ENCODE measurements around the gene MYO5C. TPM values are rescaled to one million over a fixed set of nuclear protein-coding genes. Genes with fewer than 3 reads are reported as not detected.

MYO5C gene
- total RNA-seq, 1 donor from 2014 or later = 19.7 TPM

- FAIRE-seq (no peak), DNase-seq (ENCODE audit: low read depth) (no peak)
- H3K4me3 ChIP-seq (ENCODE audit: low read depth, low read length) = no peak overlapping the region
- H3K27me3 ChIP-seq (ENCODE audit: control insufficient read depth, insufficient read depth, low read length) = no peaks in the 10 kb centered on the region
- peaks cover 9% of the 10 kb centered on the region for H3K36me3 ChIP-seq (ENCODE audit: control insufficient read depth, insufficient read depth, low read length)
- no peak for TF ChIP-seq CTCF (IDR thresholded peaks at IDR 0.05; ENCODE audit: insufficient read depth, low read length, severe bottlenecking)
Measured at GRCh38 chr15:52254391-52254790, 41.2 kb downstream of the MYO5C start.

- FAIRE-seq (no peak), DNase-seq (ENCODE audit: low read depth) (peak; percentile 99)
- no peak overlapping the region for H3K4me3 ChIP-seq (ENCODE audit: low read depth, low read length)
- H3K36me3 ChIP-seq (ENCODE audit: control insufficient read depth, insufficient read depth, low read length) = peaks cover 12% of the 10 kb centered on the region
- H3K27me3 ChIP-seq (ENCODE audit: control insufficient read depth, insufficient read depth, low read length) = no peaks in the 10 kb centered on the region
- TF ChIP-seq CTCF (IDR thresholded peaks at IDR 0.05; ENCODE audit: insufficient read depth, low read length, severe bottlenecking) = no peak
Measured at GRCh38 chr15:52252781-52253180, 42.8 kb downstream of the MYO5C start.

GRCh38 chr15:52251144-52251860 lies 44.3 kb downstream of the MYO5C start:
- no peak overlapping the region for H3K4me3 ChIP-seq (ENCODE audit: low read depth, low read length)
- TF ChIP-seq CTCF (IDR thresholded peaks at IDR 0.05; ENCODE audit: insufficient read depth, low read length, severe bottlenecking) = no peak
- DNase-seq (ENCODE audit: low read depth) = peak; percentile 43
- no peaks in the 10 kb centered on the region for H3K27me3 ChIP-seq (ENCODE audit: control insufficient read depth, insufficient read depth, low read length)
- peaks cover 12% of the 10 kb centered on the region for H3K36me3 ChIP-seq (ENCODE audit: control insufficient read depth, insufficient read depth, low read length)
- no peak for FAIRE-seq

GRCh38 chr15:52247461-52247860 lies 48.1 kb downstream of the MYO5C start:
- FAIRE-seq (no peak), DNase-seq (ENCODE audit: low read depth) (no peak)
- Histone ChIP-seq H3K36me3 (ENCODE audit: control insufficient read depth, insufficient read depth, low read length) (peaks cover 19% of the 10 kb centered on the region), H3K27me3 (ENCODE audit: control insufficient read depth, insufficient read depth, low read length) (no peaks in the 10 kb centered on the region), H3K4me3 (ENCODE audit: low read depth, low read length) (no peak overlapping the region)
- TF ChIP-seq CTCF (IDR thresholded peaks at IDR 0.05; ENCODE audit: insufficient read depth, low read length, severe bottlenecking) = no peak

GRCh38 chr15:52246686-52247431 lies 48.7 kb downstream of the MYO5C start:
- no peak for TF ChIP-seq CTCF (IDR thresholded peaks at IDR 0.05; ENCODE audit: insufficient read depth, low read length, severe bottlenecking)
- Histone ChIP-seq H3K27me3 (ENCODE audit: control insufficient read depth, insufficient read depth, low read length) (no peaks in the 10 kb centered on the region), H3K4me3 (ENCODE audit: low read depth, low read length) (no peak overlapping the region), H3K36me3 (ENCODE audit: control insufficient read depth, insufficient read depth, low read length) (peaks cover 20% of the 10 kb centered on the region)
- FAIRE-seq = peak; percentile 23
- DNase-seq (ENCODE audit: low read depth) = peak; percentile 25
